ENCODE data around the gene ZNF777.

DNA sequence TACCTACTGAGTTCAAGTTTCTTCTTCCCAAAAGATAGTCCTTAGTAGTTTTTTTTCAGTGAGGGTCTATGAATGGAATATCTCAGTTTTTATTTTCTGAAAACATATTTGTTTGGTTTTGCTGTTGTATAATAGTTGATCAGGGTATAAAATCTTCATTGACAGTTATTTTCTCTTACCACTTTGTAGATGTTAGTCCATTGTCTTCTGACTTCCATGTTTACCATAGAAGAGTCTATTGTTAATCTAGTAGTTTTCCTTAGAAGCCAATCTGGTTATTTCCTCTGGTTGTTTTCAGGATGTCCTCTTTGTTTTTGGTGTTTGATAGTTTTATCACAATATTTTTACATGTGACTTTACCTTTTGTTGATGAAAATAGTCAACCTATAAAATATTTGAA is 5.5 kb upstream of the ZNF777 start:
- TF ChIP-seq, protein P1, sequence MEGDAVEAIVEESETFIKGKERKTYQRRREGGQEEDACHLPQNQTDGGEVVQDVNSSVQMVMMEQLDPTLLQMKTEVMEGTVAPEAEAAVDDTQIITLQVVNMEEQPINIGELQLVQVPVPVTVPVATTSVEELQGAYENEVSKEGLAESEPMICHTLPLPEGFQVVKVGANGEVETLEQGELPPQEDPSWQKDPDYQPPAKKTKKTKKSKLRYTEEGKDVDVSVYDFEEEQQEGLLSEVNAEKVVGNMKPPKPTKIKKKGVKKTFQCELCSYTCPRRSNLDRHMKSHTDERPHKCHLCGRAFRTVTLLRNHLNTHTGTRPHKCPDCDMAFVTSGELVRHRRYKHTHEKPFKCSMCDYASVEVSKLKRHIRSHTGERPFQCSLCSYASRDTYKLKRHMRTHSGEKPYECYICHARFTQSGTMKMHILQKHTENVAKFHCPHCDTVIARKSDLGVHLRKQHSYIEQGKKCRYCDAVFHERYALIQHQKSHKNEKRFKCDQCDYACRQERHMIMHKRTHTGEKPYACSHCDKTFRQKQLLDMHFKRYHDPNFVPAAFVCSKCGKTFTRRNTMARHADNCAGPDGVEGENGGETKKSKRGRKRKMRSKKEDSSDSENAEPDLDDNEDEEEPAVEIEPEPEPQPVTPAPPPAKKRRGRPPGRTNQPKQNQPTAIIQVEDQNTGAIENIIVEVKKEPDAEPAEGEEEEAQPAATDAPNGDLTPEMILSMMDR (IDR thresholded peaks at IDR 0.05) = no peak
- TF ChIP-seq POLR2A (IDR thresholded peaks at IDR 0.05) = no peak
